Liver (tissue), 9 donors: ENCODE measurements around the gene RBM22. TPM values are rescaled to one million over a fixed set of nuclear protein-coding genes. Genes with fewer than 3 reads are reported as not detected.
A peak's percentile ranks its signal among the peaks of the same experiment; 100 is the strongest.

Source experiments
- DNase-seq: peaks from one replicate; pipeline ENCODE4 v3.0.0-alpha.2; 2017; ENCODE audit warnings: low spot score
- H3K27ac ChIP-seq, 2 donors: one replicate each; pipeline ENCODE4 v1.7.0; 2013; ENCODE audit warnings: inconsistent platforms in 2 of 2, low read length in 2 of 2, control low read depth in 1 of 2, low read depth in 1 of 2, mild to moderate bottlenecking in 1 of 2
- H3K27me3 ChIP-seq, 4 donors: one replicate each; pipeline versions ENCODE4 v1.6.1 to v1.7.0; 2013; ENCODE audit warnings: low read length in 3 of 4, inconsistent platforms in 1 of 4, mild to moderate bottlenecking in 1 of 4, moderate library complexity in 1 of 4; ENCODE audit not compliant: control insufficient read depth in 4 of 4, insufficient read depth in 4 of 4
- H3K36me3 ChIP-seq, 4 donors: one replicate each; pipeline versions ENCODE4 v1.6.1 to v1.7.0; 2013; ENCODE audit warnings: low read length in 3 of 4, mild to moderate bottlenecking in 3 of 4, low read depth in 1 of 4, moderate library complexity in 1 of 4; ENCODE audit not compliant: control insufficient read depth in 4 of 4, insufficient read depth in 3 of 4
- H3K4me1 ChIP-seq, 4 donors: one replicate each; pipeline versions ENCODE4 v1.6.1 to v1.7.0; 2013; ENCODE audit warnings: low read length in 3 of 4, mild to moderate bottlenecking in 3 of 4, moderate library complexity in 1 of 4; ENCODE audit not compliant: control insufficient read depth in 4 of 4, insufficient read depth in 4 of 4
- H3K4me3 ChIP-seq, 3 donors: one replicate each; pipeline versions ENCODE4 v1.6.1 to v1.7.0; 2013; ENCODE audit warnings: low read length in 3 of 3, control low read depth in 1 of 3, low read depth in 1 of 3, mild to moderate bottlenecking in 1 of 3
- H3K9ac ChIP-seq, 2 donors: one replicate each; pipeline ENCODE4 v1.7.0; 2013; ENCODE audit warnings: low read length in 2 of 2, mild to moderate bottlenecking in 2 of 2, moderate library complexity in 2 of 2, control low read depth in 1 of 2, low read depth in 1 of 2
- H3K9me3 ChIP-seq, 4 donors: one replicate each; pipeline versions ENCODE4 v1.6.1 to v1.7.0; 2013; ENCODE audit warnings: low read length in 3 of 4; ENCODE audit not compliant: control insufficient read depth in 4 of 4
- EGR1 ChIP-seq, 2 donors: IDR thresholded peaks; 2 replicates each; pipeline ENCODE4 v1.6.1; 2016 to 2018; ENCODE audit warnings: antibody characterized with exemption in 2 of 2, low read depth in 2 of 2
- FOXA1 ChIP-seq: IDR thresholded peaks from 2 replicates; pipeline ENCODE4 v1.6.1; 2016; ENCODE audit warnings: antibody characterized with exemption
- FOXA2 ChIP-seq: IDR thresholded peaks from 2 replicates; pipeline ENCODE4 v1.6.1; 2016; ENCODE audit warnings: antibody characterized with exemption
- GABPA ChIP-seq, 2 donors: IDR thresholded peaks in 1 of 2; conservative IDR thresholded peaks in 1 of 2; 2 replicates each; pipeline ENCODE4 v1.6.1; 2016; ENCODE audit warnings: antibody characterized with exemption in 2 of 2, mild to moderate bottlenecking in 1 of 2, moderate library complexity in 1 of 2
- HNF4A ChIP-seq, 2 donors: conservative IDR thresholded peaks; 2 replicates each; pipeline ENCODE4 v1.6.1; 2016; ENCODE audit warnings: antibody characterized with exemption in 2 of 2, mild to moderate bottlenecking in 2 of 2
- HNF4G ChIP-seq: IDR thresholded peaks from 2 replicates; pipeline ENCODE4 v1.6.1; 2016; ENCODE audit warnings: antibody characterized with exemption
- JUND ChIP-seq, 2 donors: IDR thresholded peaks; 2 replicates each; pipeline ENCODE4 v1.6.1; 2016; ENCODE audit warnings: antibody characterized with exemption in 2 of 2
- NR2F2 ChIP-seq: IDR thresholded peaks from 2 replicates; pipeline ENCODE4 v1.6.1; 2016; ENCODE audit warnings: antibody characterized with exemption
- RAD21 ChIP-seq, 2 donors: IDR thresholded peaks; 2 replicates each; pipeline ENCODE4 v1.6.1; 2016; ENCODE audit warnings: antibody characterized with exemption in 2 of 2, mild to moderate bottlenecking in 2 of 2
- RXRA ChIP-seq, 2 donors: IDR thresholded peaks; 2 replicates each; pipeline ENCODE4 v1.6.1; 2017 to 2018; ENCODE audit warnings: antibody characterized with exemption in 2 of 2, mild to moderate bottlenecking in 1 of 2
- SP1 ChIP-seq: IDR thresholded peaks from 2 replicates; pipeline ENCODE4 v1.6.1; 2018; ENCODE audit warnings: antibody characterized with exemption, mild to moderate bottlenecking
- TAF1 ChIP-seq: conservative IDR thresholded peaks from 2 replicates; pipeline ENCODE4 v1.6.1; 2016; ENCODE audit warnings: antibody characterized with exemption, mild to moderate bottlenecking
- YY1 ChIP-seq: IDR thresholded peaks from 2 replicates; pipeline ENCODE4 v1.6.1; 2016; ENCODE audit warnings: antibody characterized with exemption, mild to moderate bottlenecking
- WGBS: extraction: QIAGEN DNeasy Blood & Tissue Kit; methylation state at CpG from one replicate; pipeline ENCODE4 v1.1.7; 2013; 5-methylcytosine and 5-hydroxymethylcytosine counted together
- polyA plus RNA-seq, 2 donors: library from polyadenylated mRNA; stranded (reverse) in 1 of 2; unstranded in 1 of 2; fragments of 200-250 nt in 1 of 2; fragments of >200 nt in 1 of 2; fragmentation: Nextera tagmentation in 1 of 2; extraction: Ambion mirVana in 1 of 2; gene quantifications; one replicate each; pipeline versions ENCODE4 v1.2.1 to v1.2.3, GENCODE V29; 2013 to 2015
- total RNA-seq, 2 donors: library from RNA; depleted of rRNA; stranded (reverse); fragments of >200 nt; gene quantifications; one replicate each; pipeline ENCODE4 v1.2.3, GENCODE V29; 2014
- TF ChIP-seq, protein P1 (sequence below): IDR thresholded peaks from 2 replicates; pipeline ENCODE4 v1.6.1; 2016; ENCODE audit warnings: antibody characterized with exemption
- TF ChIP-seq, protein P2 (sequence below): IDR thresholded peaks from 2 replicates; pipeline ENCODE4 v1.6.1; 2016; ENCODE audit warnings: antibody characterized with exemption, mild to moderate bottlenecking
- TF ChIP-seq, protein P3 (sequence below): fragments of 150-350 bp; IDR thresholded peaks from 2 replicates; pipeline ENCODE4 v1.5.1; 2017; ENCODE audit warnings: improper control_type of control experiment, low read depth, low read length; ENCODE audit not compliant: missing input control
- TF ChIP-seq, protein P4 (sequence below): IDR thresholded peaks from 2 replicates; pipeline ENCODE4 v1.6.1; 2016; ENCODE audit warnings: antibody characterized with exemption
- TF ChIP-seq, protein P5 (sequence below): IDR thresholded peaks from 2 replicates; pipeline ENCODE4 v1.6.1; 2016; ENCODE audit warnings: antibody characterized with exemption
- donor health status: healthy.
- donor health status: healthy.
- donor health status: healthy.
- donor health status: healthy.
- donor health status: healthy.

The RBM22 gene
- total RNA-seq (10 to 100 TPM; 13.7 to 19.7 TPM), polyA plus RNA-seq (10 to 100 TPM; 10.7 to 10.9 TPM)

DNA sequence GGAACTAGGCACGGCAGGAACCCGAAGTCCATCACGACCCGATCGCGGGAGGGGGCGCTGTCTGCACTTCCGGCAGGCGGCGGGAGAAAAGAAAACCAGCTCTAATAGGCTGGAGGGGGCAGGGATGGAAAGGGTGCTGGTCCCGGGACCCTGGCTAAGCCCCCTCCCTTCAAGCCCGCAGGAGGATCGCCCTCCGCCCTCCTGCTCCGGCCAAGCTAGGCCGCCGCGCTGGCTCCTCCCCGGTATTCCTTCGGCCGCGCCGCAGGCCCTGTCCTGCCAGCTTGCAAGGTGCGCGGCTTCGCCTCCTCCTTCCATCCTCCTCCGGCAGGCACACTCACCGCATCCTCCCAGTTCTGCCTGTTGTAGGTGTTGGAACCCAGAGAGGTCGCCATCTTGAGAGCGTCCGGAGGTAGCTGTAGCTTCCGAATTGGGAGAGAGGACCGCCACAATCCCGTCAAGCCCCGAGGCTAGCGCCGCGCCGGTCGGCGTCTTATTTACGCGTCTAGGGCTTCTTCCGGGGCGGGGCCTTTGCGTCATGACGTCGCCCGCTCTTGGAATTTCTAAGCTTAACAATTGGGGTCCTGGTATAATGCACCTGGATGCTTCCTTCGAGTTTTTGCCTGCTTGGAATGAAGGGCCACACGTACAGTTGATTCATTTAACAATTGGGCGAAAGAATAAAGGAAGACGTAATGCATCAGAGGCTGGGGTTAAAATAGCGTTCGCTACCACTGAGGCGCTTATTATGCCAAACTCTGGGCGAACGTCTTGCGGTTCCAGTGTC, at the start of gene RBM22:
TSS of gene RBM22 (minus strand) at position 469 of the 784 bp plus-strand sequence. CDS start at position 392, 77 bp downstream.
- no peaks in the 10 kb centered on the region for H3K27me3 ChIP-seq
- peak within 1 kb of the TSS; percentile 78 to 98 (median 85) for H3K4me3 ChIP-seq
- H3K36me3 ChIP-seq, result peaks cover 6 to 27% (median 23%) of the 10 kb centered on the region in 4 donors
- WGBS, result under 1% methylated on average over 59 of the region's 59 CpGs
- H3K9ac ChIP-seq, result peak within 1 kb of the TSS; percentile 75 to 96
- no peaks in the 10 kb centered on the region for H3K9me3 ChIP-seq
- H3K27ac ChIP-seq, result peak within 1 kb of the TSS; percentile 92 to 97
- TF ChIP-seq SP1, result peak; percentile 67
- peak in 1 of 2 donors; percentile 67 for TF ChIP-seq EGR1 (IDR thresholded peaks at IDR 0.05; ENCODE audit: low read depth in 2 of 2)
- TF ChIP-seq GABPA (IDR thresholded peaks at IDR 0.05 in 1 of 2, conservative IDR thresholded peaks at IDR 0.05 in 1 of 2), result peak; percentile 42 to 95
- TF ChIP-seq, protein P1, sequence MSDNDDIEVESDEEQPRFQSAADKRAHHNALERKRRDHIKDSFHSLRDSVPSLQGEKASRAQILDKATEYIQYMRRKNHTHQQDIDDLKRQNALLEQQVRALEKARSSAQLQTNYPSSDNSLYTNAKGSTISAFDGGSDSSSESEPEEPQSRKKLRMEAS, result peak; percentile 69
- TF ChIP-seq HNF4A (conservative IDR thresholded peaks at IDR 0.05), result peak; percentile 28 to 32
- peak; percentile 41 to 49 for TF ChIP-seq RXRA (IDR thresholded peaks at IDR 0.05)
- peak; percentile 20 for TF ChIP-seq NR2F2
- TF ChIP-seq HNF4G, result peak; percentile 6
- peak; percentile 73 for TF ChIP-seq TAF1
- TF ChIP-seq, protein P2, sequence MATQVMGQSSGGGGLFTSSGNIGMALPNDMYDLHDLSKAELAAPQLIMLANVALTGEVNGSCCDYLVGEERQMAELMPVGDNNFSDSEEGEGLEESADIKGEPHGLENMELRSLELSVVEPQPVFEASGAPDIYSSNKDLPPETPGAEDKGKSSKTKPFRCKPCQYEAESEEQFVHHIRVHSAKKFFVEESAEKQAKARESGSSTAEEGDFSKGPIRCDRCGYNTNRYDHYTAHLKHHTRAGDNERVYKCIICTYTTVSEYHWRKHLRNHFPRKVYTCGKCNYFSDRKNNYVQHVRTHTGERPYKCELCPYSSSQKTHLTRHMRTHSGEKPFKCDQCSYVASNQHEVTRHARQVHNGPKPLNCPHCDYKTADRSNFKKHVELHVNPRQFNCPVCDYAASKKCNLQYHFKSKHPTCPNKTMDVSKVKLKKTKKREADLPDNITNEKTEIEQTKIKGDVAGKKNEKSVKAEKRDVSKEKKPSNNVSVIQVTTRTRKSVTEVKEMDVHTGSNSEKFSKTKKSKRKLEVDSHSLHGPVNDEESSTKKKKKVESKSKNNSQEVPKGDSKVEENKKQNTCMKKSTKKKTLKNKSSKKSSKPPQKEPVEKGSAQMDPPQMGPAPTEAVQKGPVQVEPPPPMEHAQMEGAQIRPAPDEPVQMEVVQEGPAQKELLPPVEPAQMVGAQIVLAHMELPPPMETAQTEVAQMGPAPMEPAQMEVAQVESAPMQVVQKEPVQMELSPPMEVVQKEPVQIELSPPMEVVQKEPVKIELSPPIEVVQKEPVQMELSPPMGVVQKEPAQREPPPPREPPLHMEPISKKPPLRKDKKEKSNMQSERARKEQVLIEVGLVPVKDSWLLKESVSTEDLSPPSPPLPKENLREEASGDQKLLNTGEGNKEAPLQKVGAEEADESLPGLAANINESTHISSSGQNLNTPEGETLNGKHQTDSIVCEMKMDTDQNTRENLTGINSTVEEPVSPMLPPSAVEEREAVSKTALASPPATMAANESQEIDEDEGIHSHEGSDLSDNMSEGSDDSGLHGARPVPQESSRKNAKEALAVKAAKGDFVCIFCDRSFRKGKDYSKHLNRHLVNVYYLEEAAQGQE, result peak; percentile 59
- TF ChIP-seq, protein P3, sequence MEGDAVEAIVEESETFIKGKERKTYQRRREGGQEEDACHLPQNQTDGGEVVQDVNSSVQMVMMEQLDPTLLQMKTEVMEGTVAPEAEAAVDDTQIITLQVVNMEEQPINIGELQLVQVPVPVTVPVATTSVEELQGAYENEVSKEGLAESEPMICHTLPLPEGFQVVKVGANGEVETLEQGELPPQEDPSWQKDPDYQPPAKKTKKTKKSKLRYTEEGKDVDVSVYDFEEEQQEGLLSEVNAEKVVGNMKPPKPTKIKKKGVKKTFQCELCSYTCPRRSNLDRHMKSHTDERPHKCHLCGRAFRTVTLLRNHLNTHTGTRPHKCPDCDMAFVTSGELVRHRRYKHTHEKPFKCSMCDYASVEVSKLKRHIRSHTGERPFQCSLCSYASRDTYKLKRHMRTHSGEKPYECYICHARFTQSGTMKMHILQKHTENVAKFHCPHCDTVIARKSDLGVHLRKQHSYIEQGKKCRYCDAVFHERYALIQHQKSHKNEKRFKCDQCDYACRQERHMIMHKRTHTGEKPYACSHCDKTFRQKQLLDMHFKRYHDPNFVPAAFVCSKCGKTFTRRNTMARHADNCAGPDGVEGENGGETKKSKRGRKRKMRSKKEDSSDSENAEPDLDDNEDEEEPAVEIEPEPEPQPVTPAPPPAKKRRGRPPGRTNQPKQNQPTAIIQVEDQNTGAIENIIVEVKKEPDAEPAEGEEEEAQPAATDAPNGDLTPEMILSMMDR, result peak; percentile 33
- TF ChIP-seq YY1, result peak; percentile 98
- TF ChIP-seq, protein P4, sequence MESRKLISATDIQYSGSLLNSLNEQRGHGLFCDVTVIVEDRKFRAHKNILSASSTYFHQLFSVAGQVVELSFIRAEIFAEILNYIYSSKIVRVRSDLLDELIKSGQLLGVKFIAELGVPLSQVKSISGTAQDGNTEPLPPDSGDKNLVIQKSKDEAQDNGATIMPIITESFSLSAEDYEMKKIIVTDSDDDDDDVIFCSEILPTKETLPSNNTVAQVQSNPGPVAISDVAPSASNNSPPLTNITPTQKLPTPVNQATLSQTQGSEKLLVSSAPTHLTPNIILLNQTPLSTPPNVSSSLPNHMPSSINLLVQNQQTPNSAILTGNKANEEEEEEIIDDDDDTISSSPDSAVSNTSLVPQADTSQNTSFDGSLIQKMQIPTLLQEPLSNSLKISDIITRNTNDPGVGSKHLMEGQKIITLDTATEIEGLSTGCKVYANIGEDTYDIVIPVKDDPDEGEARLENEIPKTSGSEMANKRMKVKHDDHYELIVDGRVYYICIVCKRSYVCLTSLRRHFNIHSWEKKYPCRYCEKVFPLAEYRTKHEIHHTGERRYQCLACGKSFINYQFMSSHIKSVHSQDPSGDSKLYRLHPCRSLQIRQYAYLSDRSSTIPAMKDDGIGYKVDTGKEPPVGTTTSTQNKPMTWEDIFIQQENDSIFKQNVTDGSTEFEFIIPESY, result peak; percentile 90
- peak; percentile 6 to 55 for TF ChIP-seq RAD21 (IDR thresholded peaks at IDR 0.05)
- peak in 1 of 2 donors; percentile 37 for TF ChIP-seq JUND (IDR thresholded peaks at IDR 0.05)
- no peak for TF ChIP-seq FOXA2
- TF ChIP-seq FOXA1, result no peak
- TF ChIP-seq, protein P5, sequence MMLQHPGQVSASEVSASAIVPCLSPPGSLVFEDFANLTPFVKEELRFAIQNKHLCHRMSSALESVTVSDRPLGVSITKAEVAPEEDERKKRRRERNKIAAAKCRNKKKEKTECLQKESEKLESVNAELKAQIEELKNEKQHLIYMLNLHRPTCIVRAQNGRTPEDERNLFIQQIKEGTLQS, result no peak
- DNase-seq, result peak; percentile 91
- peaks cover 0 to 18% (median 13%) of the 10 kb centered on the region in 4 donors for H3K4me1 ChIP-seq
